ENCODE data around the gene HNRNPK.

HNRNPK gene

GRCh38 chr9:83966209-83966582 lies 13.8 kb downstream of the HNRNPK start:
- TF ChIP-seq CTCF (IDR thresholded peaks at IDR 0.05; ENCODE audit: insufficient read depth, low read depth, low read length, missing control alignments), result no peak
- DNase-seq (ENCODE audit: low read depth), result peak; percentile 18
- no peak overlapping the region for H3K4me3 ChIP-seq (ENCODE audit: low read depth, low read length)

GRCh38 chr9:83965350-83966208 lies 14.4 kb downstream of the HNRNPK start:
- no peak overlapping the region for H3K4me3 ChIP-seq (ENCODE audit: low read depth, low read length)
- TF ChIP-seq CTCF (IDR thresholded peaks at IDR 0.05; ENCODE audit: insufficient read depth, low read depth, low read length, missing control alignments), result no peak
- DNase-seq (ENCODE audit: low read depth), result peak; percentile 34

GRCh38 chr9:83964973-83965349 lies 15.1 kb downstream of the HNRNPK start:
- peak; percentile 39 for DNase-seq (ENCODE audit: low read depth)
- no peak overlapping the region for H3K4me3 ChIP-seq (ENCODE audit: low read depth, low read length)
- TF ChIP-seq CTCF (IDR thresholded peaks at IDR 0.05; ENCODE audit: insufficient read depth, low read depth, low read length, missing control alignments), result no peak

- no peak for DNase-seq (ENCODE audit: low read depth)
- no peak overlapping the region for H3K4me3 ChIP-seq (ENCODE audit: low read depth, low read length)
- no peak for TF ChIP-seq CTCF (IDR thresholded peaks at IDR 0.05; ENCODE audit: insufficient read depth, low read depth, low read length, missing control alignments)
These were observed 17.9 kb downstream of the HNRNPK start for GRCh38 chr9:83962165-83962564.

- DNase-seq (ENCODE audit: low read depth), result no peak
- TF ChIP-seq CTCF (IDR thresholded peaks at IDR 0.05; ENCODE audit: insufficient read depth, low read depth, low read length, missing control alignments), result no peak
- H3K4me3 ChIP-seq (ENCODE audit: low read depth, low read length), result no peak overlapping the region
These were observed 19.0 kb downstream of the HNRNPK start for GRCh38 chr9:83960991-83961390.

- H3K4me3 ChIP-seq (ENCODE audit: low read depth, low read length), result no peak overlapping the region
- no peak for DNase-seq (ENCODE audit: low read depth)
- TF ChIP-seq CTCF (IDR thresholded peaks at IDR 0.05; ENCODE audit: insufficient read depth, low read depth, low read length, missing control alignments), result no peak
These were observed 21.0 kb downstream of the HNRNPK start for GRCh38 chr9:83959061-83959460.

- peak overlapping the region; percentile 77 for H3K4me3 ChIP-seq (ENCODE audit: low read depth, low read length)
- no peak for DNase-seq (ENCODE audit: low read depth)
- TF ChIP-seq CTCF (IDR thresholded peaks at IDR 0.05; ENCODE audit: insufficient read depth, low read depth, low read length, missing control alignments), result no peak
These were observed 22.8 kb downstream of the HNRNPK start for GRCh38 chr9:83957248-83957513.

All from GM12865 (cell line).